K562 (cell line): ENCODE data around the gene STAT4. TPM values are rescaled to one million over a fixed set of nuclear protein-coding genes. Genes with fewer than 3 reads are reported as not detected.

Experiments used
- ATAC-seq: fragments of 200-7000 bp; cut with Tn5 transposase; 3 replicates; pipeline ENCODE4 v1.9.1; 2020; ENCODE audit warnings: moderate library complexity
- BruUV-seq: library from RNA; stranded (reverse); fragments of 400-500 nt; replicated peaks from 2 replicates; lab custom pipeline; 2021; lab: Mats Ljungman, UMichigan
- CTCF ChIA-PET: fragments of 300-600 bp; formaldehyde crosslinking; extraction: SDS; loops from one replicate; lab custom pipeline; 2021; ENCODE audit warnings: low intra/inter-chr PET ratio; lab: Yijun Ruan, JAX
- POLR2A ChIA-PET: fragments of 300-600, 350-650 bp; sonication (Branson Sonifier 250); formaldehyde crosslinking; extraction: SDS; loops from one replicate; lab custom pipeline; 2021; ENCODE audit warnings: antibody characterized with exemption, inconsistent platforms; lab: Yijun Ruan, JAX
- DNase-seq, 4 experiments: peaks; one replicate each; pipeline versions ENCODE4 v3.0.0 to v3.0.0-alpha.2; 2011 to 2018; ENCODE audit warnings: low spot score in 3 of 4, mixed read lengths in 3 of 4; ENCODE audit errors: extremely low read depth in 1 of 4
- FAIRE-seq: peaks from 2 replicates; lab custom pipeline; 2011; peaks lifted over from hg19 to GRCh38; lab: Jason Lieb, UNC
- H2AFZ ChIP-seq: 2 replicates; pipeline ENCODE4 v1.6.0; 2011; ENCODE audit warnings: low read depth, low read length, control low read depth, inconsistent platforms
- H3K27ac ChIP-seq: fragments of 200-600 bp; 3 replicates; pipeline ENCODE4 v1.8.0; 2011; ENCODE audit warnings: low read depth, mild to moderate bottlenecking, control low read depth, inconsistent platforms, low read length, moderate library complexity, mixed read lengths; ENCODE audit errors: extremely low read depth
- H3K27me3 ChIP-seq, 2 experiments: fragments of 300-600 bp in 1 of 2; 2 replicates in 1 of 2; 3 replicates in 1 of 2; pipeline versions ENCODE4 v1.6.0 to v1.8.0; 2011; ENCODE audit warnings: inconsistent platforms in 2 of 2, low read length in 2 of 2, mild to moderate bottlenecking in 1 of 2, mixed read lengths in 1 of 2, moderate library complexity in 1 of 2; ENCODE audit not compliant: control insufficient read depth in 2 of 2, insufficient read depth in 2 of 2
- H3K36me3 ChIP-seq: fragments of 300-600 bp; 3 replicates; pipeline ENCODE4 v1.8.0; 2011; ENCODE audit warnings: mild to moderate bottlenecking, low read length, inconsistent platforms; ENCODE audit not compliant: control insufficient read depth, insufficient read depth
- H3K4me1 ChIP-seq, 2 experiments: fragments of 200-600 bp in 1 of 2; replicated peaks in 1 of 2; 2 replicates in 1 of 2; 3 replicates in 1 of 2; pipeline versions ENCODE4 v1.5.1 to v1.8.0; 2011; ENCODE audit warnings: inconsistent platforms in 2 of 2, low read length in 2 of 2, mild to moderate bottlenecking in 1 of 2, mixed read lengths in 1 of 2, moderate library complexity in 1 of 2; ENCODE audit not compliant: control insufficient read depth in 2 of 2, insufficient read depth in 2 of 2
- H3K4me2 ChIP-seq: 2 replicates; pipeline ENCODE4 v1.6.1; 2011; ENCODE audit warnings: low read length, control low read depth, inconsistent platforms, mixed read lengths; ENCODE audit not compliant: insufficient read depth
- H3K4me3 ChIP-seq: fragments of 200-600 bp; sonication (generic), shearing (Covaris generic); 2 replicates; pipeline ENCODE4 v1.5.1; 2016; ENCODE audit warnings: control low read depth, inconsistent platforms
- H3K79me2 ChIP-seq: fragments of 200-600 bp; 3 replicates; pipeline ENCODE4 v1.8.0; 2011; ENCODE audit warnings: low read length, inconsistent platforms; ENCODE audit not compliant: control insufficient read depth, insufficient read depth
- H3K9ac ChIP-seq, 2 experiments: 2 replicates each; pipeline versions ENCODE4 v1.6.0 to v1.6.1; 2011; ENCODE audit warnings: low read depth in 2 of 2, low read length in 2 of 2, control low read depth in 1 of 2, inconsistent platforms in 1 of 2, mild to moderate bottlenecking in 1 of 2, mixed read lengths in 1 of 2; ENCODE audit not compliant: insufficient read depth in 1 of 2
- H3K9me1 ChIP-seq: one replicate; pipeline ENCODE4 v1.6.0; 2011; ENCODE audit warnings: inconsistent platforms, mild to moderate bottlenecking, low read length, moderate library complexity; ENCODE audit not compliant: control insufficient read depth, insufficient read depth
- H3K9me3 ChIP-seq: replicated peaks from 2 replicates; pipeline ENCODE4 v1.5.1; 2011; ENCODE audit warnings: low read depth, low read length, inconsistent platforms; ENCODE audit not compliant: control insufficient read depth, insufficient read depth
- H4K20me1 ChIP-seq: replicated peaks from 2 replicates; pipeline ENCODE4 v1.6.1; 2011; ENCODE audit warnings: low read length, inconsistent platforms, mixed read lengths; ENCODE audit not compliant: control insufficient read depth, insufficient read depth
- CEBPB ChIP-seq: fragments of 450-650 bp; IDR thresholded peaks from 2 replicates; pipeline ENCODE4 v1.6.1; 2016; ENCODE audit warnings: missing genetic modification characterization, missing compliant biosample characterization
- MCM2 ChIP-seq: fragments of 450-650 bp; IDR thresholded peaks from 2 replicates; pipeline ENCODE4 v1.6.1; 2017; ENCODE audit warnings: low read depth, mild to moderate bottlenecking
- NEUROD1 ChIP-seq: fragments of 150-350 bp; IDR thresholded peaks from 2 replicates; pipeline ENCODE4 v1.6.1; 2014; ENCODE audit warnings: borderline replicate concordance, low read length, low read depth; ENCODE audit not compliant: partially characterized antibody
- SMARCE1 ChIP-seq: fragments of 450-650 bp; IDR thresholded peaks from 2 replicates; pipeline ENCODE4 v1.7.1; 2016; ENCODE audit warnings: mild to moderate bottlenecking
- THRAP3 ChIP-seq: fragments of 450-650 bp; IDR thresholded peaks from 2 replicates; pipeline ENCODE4 v1.6.1; 2016; ENCODE audit warnings: mild to moderate bottlenecking, inconsistent platforms, borderline replicate concordance
- ZNF57 ChIP-seq: fragments of 450-650 bp; formaldehyde crosslinking; IDR thresholded peaks from 2 replicates; pipeline ENCODE4 v1.4.0; 2020; ENCODE audit warnings: mild to moderate bottlenecking, moderate library complexity
- WGBS: fragments of 100-300 bp; shearing (Covaris generic); methylation state at CpG from one replicate; pipeline ENCODE4 v1.1.6; 2016; ENCODE audit warnings: low coverage, mixed read lengths; ENCODE audit not compliant: insufficient coverage; ENCODE audit errors: missing lambda C conversion rate; 5-methylcytosine and 5-hydroxymethylcytosine counted together
- in situ Hi-C: fragments of 300-500 bp; cut with MboI; formaldehyde crosslinking; loops from 4 replicates; pipeline ENCODE4 v1.15.0; 2018; ENCODE audit warnings: inconsistent platforms, mixed read lengths
- intact Hi-C: fragments of 100-400 bp; cut with micrococcal nuclease; formaldehyde crosslinking; loops from 2 replicates; pipeline ENCODE4 v1.14.2; 2022
- polyA plus RNA-seq, 8 experiments: library from polyadenylated mRNA; depleted of rRNA in 4 of 8; stranded (reverse) in 5 of 8; unstranded in 3 of 8; fragments of >200 nt; fragmentation: Nextera tagmentation in 2 of 8; fragmentation: Illumina TruSeq in 1 of 8; extraction: Ambion mirVana in 2 of 8; extraction: Trizol in 1 of 8; gene quantifications; 2 replicates each; pipeline versions ENCODE4 v1.2.1 to v1.2.3, GENCODE V29; 2011 to 2014; ENCODE audit warnings: inconsistent platforms in 1 of 8, missing spikeins in 1 of 8
- total RNA-seq, 7 experiments: library from RNA; depleted of rRNA in 6 of 7; stranded (reverse); fragments of >200 nt in 6 of 7; fragmentation: Illumina TruSeq in 2 of 7; extraction: Trizol in 2 of 7; gene quantifications; 2 replicates each; pipeline versions ENCODE4 v1.2.1 to v1.2.3, GENCODE V29; 2011 to 2021; ENCODE audit warnings: low replicate concordance in 1 of 7
- TF ChIP-seq, protein P1 (sequence below): fragments of 200-800 bp; sonication (Bioruptor generic); IDR thresholded peaks from 2 replicates; pipeline ENCODE4 v1.6.1; 2017; ENCODE audit warnings: missing genetic modification characterization, missing compliant biosample characterization

The STAT4 gene
- total and polyA plus RNA-seq, 9 of the 15 experiments (the other 6 are each of a cell fraction or from before 2014, with no cell fraction given) = 0.01 to 0.06 (median 0.03) TPM; not detected in 6

DNA sequence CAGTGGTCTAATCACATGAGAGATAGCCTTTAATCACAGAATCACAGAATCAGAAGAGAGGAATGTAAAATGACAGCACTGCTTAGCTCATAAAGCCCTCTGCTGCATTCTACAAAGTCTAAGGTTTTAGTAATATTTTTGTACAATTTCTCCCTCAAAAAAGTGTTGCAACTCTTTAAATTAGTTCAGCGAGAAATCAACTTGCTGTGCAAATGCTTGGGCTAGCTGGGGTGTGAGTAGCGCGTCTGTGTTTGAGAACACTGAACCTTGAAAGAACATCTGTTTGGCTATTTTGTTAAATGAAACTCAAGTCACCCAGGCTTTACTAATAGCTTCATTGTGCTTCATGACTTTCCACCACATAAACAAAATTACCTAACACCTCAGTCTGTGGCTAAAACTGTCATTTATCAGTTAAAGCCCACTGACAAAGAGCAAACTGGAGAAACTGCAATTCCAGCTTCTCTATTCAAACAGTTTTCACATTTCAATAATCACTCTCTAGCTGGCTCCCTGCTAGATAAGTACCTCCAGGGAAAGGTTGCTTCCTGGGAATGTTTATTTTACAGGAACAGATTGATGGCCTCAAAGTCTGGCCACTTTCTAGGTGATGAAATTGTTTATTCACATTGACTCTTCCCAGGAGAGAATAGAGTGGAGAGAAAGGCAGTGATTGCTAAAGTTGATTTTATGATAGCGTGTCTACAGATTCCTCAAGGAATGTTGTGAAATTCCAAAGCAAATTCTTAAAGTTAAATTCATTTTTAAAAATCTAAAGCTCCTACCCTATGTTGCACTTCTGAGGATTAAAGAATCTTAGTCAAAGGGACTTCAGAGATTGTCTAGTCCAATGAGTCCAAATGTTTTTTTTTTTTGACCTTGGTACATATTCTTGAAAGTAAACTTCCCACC, 100.8 kb downstream of the STAT4 start:
- 1% methylated on average over 4 of the region's 4 CpGs for WGBS
- intact Hi-C loops = no loop called here
- CTCF ChIA-PET = no interaction called here
- no peak for TF ChIP-seq ZNF57
- no peak for TF ChIP-seq CEBPB (tag)
- no peak for TF ChIP-seq SMARCE1
- TF ChIP-seq, protein P1, sequence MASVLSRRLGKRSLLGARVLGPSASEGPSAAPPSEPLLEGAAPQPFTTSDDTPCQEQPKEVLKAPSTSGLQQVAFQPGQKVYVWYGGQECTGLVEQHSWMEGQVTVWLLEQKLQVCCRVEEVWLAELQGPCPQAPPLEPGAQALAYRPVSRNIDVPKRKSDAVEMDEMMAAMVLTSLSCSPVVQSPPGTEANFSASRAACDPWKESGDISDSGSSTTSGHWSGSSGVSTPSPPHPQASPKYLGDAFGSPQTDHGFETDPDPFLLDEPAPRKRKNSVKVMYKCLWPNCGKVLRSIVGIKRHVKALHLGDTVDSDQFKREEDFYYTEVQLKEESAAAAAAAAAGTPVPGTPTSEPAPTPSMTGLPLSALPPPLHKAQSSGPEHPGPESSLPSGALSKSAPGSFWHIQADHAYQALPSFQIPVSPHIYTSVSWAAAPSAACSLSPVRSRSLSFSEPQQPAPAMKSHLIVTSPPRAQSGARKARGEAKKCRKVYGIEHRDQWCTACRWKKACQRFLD (CRISPR knock-in tag) = no peak
- TF ChIP-seq THRAP3 = no peak
- no peak for TF ChIP-seq MCM2
- no peak for TF ChIP-seq NEUROD1
- Histone ChIP-seq H3K9ac (no peak overlapping the region), H3K4me2 (no peak overlapping the region), H2AFZ (no peak overlapping the region), H3K9me3 (no peaks in the 10 kb centered on the region), H3K79me2 (no peaks in the 10 kb centered on the region), H3K4me1 (no peaks in the 10 kb centered on the region), H3K36me3 (no peaks in the 10 kb centered on the region), H3K27me3 (no peaks in the 10 kb centered on the region; a peak in 2 of 5 replicates), H3K9me1 (no peaks in the 10 kb centered on the region), H3K27ac (no peak overlapping the region), H4K20me1 (no peaks in the 10 kb centered on the region), H3K4me3 (no peak overlapping the region)
- in situ Hi-C loops = no loop called here
- BruUV-seq = no TSS peak
- no peak for FAIRE-seq
- POLR2A ChIA-PET = interaction anchor here (1.4 kb wide), 2 partner anchors 12 to 15 kb away, joined by 4 to 6 read pairs; no protein-coding TSS in a partner anchor
- no peak for DNase-seq
- no peak for ATAC-seq
